GM19351 (cell line): ENCODE measurements around the gene SMARCB1.
A peak's percentile ranks its signal among the peaks of the same experiment; 100 is the strongest.
"Not testable (repeated sequence)": the region's sequence is repeated elsewhere in the genome, so short reads cannot be mapped to it uniquely, and the experiment has no call there.

Source experiments
- ATAC-seq: cut with Tn5 transposase; IDR thresholded peaks from one replicate; pipeline ENCODE4 v1.9.1; 2021; ENCODE audit warnings: mild to moderate bottlenecking, moderate library complexity; ENCODE audit not compliant: unreplicated experiment

Gene SMARCB1

GRCh38 chr22:23841736-23842445, 55.1 kb downstream of the SMARCB1 start:
- no peak for ATAC-seq

- no peak for ATAC-seq
Observed at GRCh38 chr22:23842599-23842998, 55.8 kb downstream of the SMARCB1 start.

GRCh38 chr22:23844739-23845202, 58.0 kb downstream of the SMARCB1 start:
- ATAC-seq: no peak

- ATAC-seq: no peak
Observed at GRCh38 chr22:23845265-23846080, 58.7 kb downstream of the SMARCB1 start.

- ATAC-seq: no peak
Observed at GRCh38 chr22:23846081-23846469, 59.3 kb downstream of the SMARCB1 start.

- ATAC-seq: no peak
Observed at GRCh38 chr22:23847310-23847920, 60.6 kb downstream of the SMARCB1 start.

- ATAC-seq: no peak
Observed at GRCh38 chr22:23847991-23848864, 61.5 kb downstream of the SMARCB1 start.

GRCh38 chr22:23849009-23850006, 62.5 kb downstream of the SMARCB1 start:
- ATAC-seq: no peak

- no peak for ATAC-seq
Observed at GRCh38 chr22:23850136-23850611, 63.4 kb downstream of the SMARCB1 start.

- peak; percentile 41 for ATAC-seq
Observed at GRCh38 chr22:23856721-23857605, 70.2 kb downstream of the SMARCB1 start.

- peak; percentile 91 for ATAC-seq
Observed at GRCh38 chr22:23857606-23858483, 71.1 kb downstream of the SMARCB1 start, which contains the start of gene SLC2A11. Gene SLC2A11 (plus strand): TSS chr22:23857875. CDS start chr22:23858000, 125 bp downstream.

GRCh38 chr22:23858484-23858815, 71.7 kb downstream of the SMARCB1 start:
- no peak for ATAC-seq

GRCh38 chr22:23859201-23859600, 72.4 kb downstream of the SMARCB1 start:
- ATAC-seq: no peak

- not testable (repeated sequence) for ATAC-seq
Observed at GRCh38 chr22:23860187-23860586, 73.4 kb downstream of the SMARCB1 start.

- no peak for ATAC-seq
Observed at GRCh38 chr22:23862103-23862502, 75.3 kb downstream of the SMARCB1 start.

GRCh38 chr22:23864499-23865154, 77.9 kb downstream of the SMARCB1 start:
- ATAC-seq: not testable (repeated sequence)

GRCh38 chr22:23868580-23868979, 81.8 kb downstream of the SMARCB1 start:
- no peak for ATAC-seq
